WERI-Rb-1 (cell line): ENCODE measurements around the gene C10orf67.
"Not testable (repeated sequence)": the region's sequence is repeated elsewhere in the genome, so short reads cannot be mapped to it uniquely, and the experiment has no call there.

Experiments
- DNase-seq: peaks from one replicate; pipeline ENCODE4 v3.0.0-alpha.2; 2020
- H3K27ac ChIP-seq: fragments of 250-450 bp; sonication (Bioruptor Pico); 2 replicates; pipeline ENCODE4 v1.5.1; 2020; ENCODE audit warnings: mild to moderate bottlenecking, moderate library complexity
- H3K27me3 ChIP-seq: fragments of 250-450 bp; sonication (Bioruptor Pico); 2 replicates; pipeline ENCODE4 v1.5.1; 2021; ENCODE audit warnings: mild to moderate bottlenecking, low read depth, moderate library complexity; ENCODE audit not compliant: insufficient read depth, severe bottlenecking
- H3K36me3 ChIP-seq: fragments of 250-450 bp; sonication (Bioruptor Pico); 2 replicates; pipeline ENCODE4 v1.5.1; 2020; ENCODE audit warnings: mild to moderate bottlenecking, moderate library complexity
- H3K4me3 ChIP-seq: 2 replicates; pipeline ENCODE4 v1.5.1; 2011; ENCODE audit warnings: low read depth, mild to moderate bottlenecking, control low read depth, low read length
- H3K9me3 ChIP-seq: fragments of 250-450 bp; sonication (Bioruptor Pico); 2 replicates; pipeline ENCODE4 v1.5.1; 2021; ENCODE audit warnings: mild to moderate bottlenecking, moderate library complexity; ENCODE audit not compliant: severe bottlenecking
- CTCF ChIP-seq: IDR thresholded peaks from 2 replicates; pipeline ENCODE4 v1.5.1; 2011; ENCODE audit warnings: low read depth, mild to moderate bottlenecking, control low read depth, inconsistent platforms, low read length

Gene C10orf67

DNA sequence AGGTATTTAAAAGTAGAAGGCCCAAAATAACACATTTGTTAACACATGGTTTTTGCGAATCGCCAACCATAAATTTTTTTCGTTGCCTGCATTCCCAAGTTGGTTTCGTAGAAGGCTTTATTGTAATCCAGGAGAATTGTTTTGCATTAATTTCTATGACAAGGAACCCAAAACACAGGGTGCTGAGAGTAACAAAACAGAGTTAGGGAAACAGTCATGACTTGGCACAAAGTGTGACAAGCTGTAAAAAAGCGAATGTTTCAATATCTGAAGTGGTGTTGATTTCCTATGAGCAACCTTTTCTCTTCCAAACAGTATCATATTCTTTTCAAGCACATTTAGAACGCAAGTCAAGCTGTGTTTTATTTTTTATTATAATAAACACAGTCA is 63.6 kb downstream of the C10orf67 start:
- DNase-seq = no peak
- Histone ChIP-seq H3K36me3 (no peaks in the 10 kb centered on the region), H3K4me3 (no peak overlapping the region), H3K27ac (no peak overlapping the region), H3K9me3 (no peaks in the 10 kb centered on the region), H3K27me3 (no peaks in the 10 kb centered on the region)
- no peak for TF ChIP-seq CTCF

- H3K9me3 ChIP-seq = no peaks in the 10 kb centered on the region
- no peak overlapping the region for H3K4me3 ChIP-seq
- no peaks in the 10 kb centered on the region for H3K36me3 ChIP-seq
- H3K27me3 ChIP-seq = no peaks in the 10 kb centered on the region
- no peak for TF ChIP-seq CTCF
- H3K27ac ChIP-seq = no peak overlapping the region
- no peak for DNase-seq
Observed at GRCh38 chr10:23280419-23281043, 64.1 kb downstream of the C10orf67 start.

- H3K27me3 ChIP-seq = no peaks in the 10 kb centered on the region
- no peaks in the 10 kb centered on the region for H3K36me3 ChIP-seq
- H3K4me3 ChIP-seq = no peak overlapping the region
- DNase-seq = no peak
- H3K27ac ChIP-seq = no peak overlapping the region
- no peak for TF ChIP-seq CTCF
- no peaks in the 10 kb centered on the region for H3K9me3 ChIP-seq
Observed at GRCh38 chr10:23275355-23275754, 69.2 kb downstream of the C10orf67 start.

GRCh38 chr10:23274179-23274578 is 70.4 kb downstream of the C10orf67 start:
- not testable (repeated sequence) for DNase-seq, H3K36me3 ChIP-seq

DNA sequence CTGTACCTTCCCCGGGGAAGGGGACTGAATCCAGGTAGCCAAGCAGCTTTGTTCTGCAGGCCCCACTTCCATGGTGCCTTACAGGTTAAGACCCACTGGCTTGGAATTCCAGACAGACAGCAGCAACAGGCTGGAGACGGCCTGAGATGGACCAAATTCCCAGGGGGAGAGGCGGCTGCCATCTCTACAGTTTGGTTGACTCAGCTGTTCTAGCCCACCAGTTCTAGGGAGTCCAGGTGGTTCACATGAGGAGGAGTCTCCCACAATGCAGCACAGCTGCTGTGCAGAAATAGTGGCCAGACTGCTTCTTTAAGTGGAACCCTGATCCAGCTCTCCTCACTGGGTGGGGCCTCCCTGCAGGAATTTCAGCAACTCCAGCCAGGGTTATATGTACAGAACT is 74.1 kb downstream of the C10orf67 start:
- Histone ChIP-seq H3K27me3 (no peaks in the 10 kb centered on the region), H3K27ac (no peak overlapping the region), H3K9me3 (no peaks in the 10 kb centered on the region), H3K36me3 (no peaks in the 10 kb centered on the region), H3K4me3 (no peak overlapping the region)
- TF ChIP-seq CTCF = no peak
- no peak for DNase-seq

More at GRCh38 chr10:23274179-23274578, 70.4 kb downstream of the C10orf67 start:
- H3K4me3 ChIP-seq, H3K27me3 ChIP-seq, H3K9me3 ChIP-seq, H3K27ac ChIP-seq: not testable (repeated sequence)

- Histone ChIP-seq H3K4me3 (no peak overlapping the region), H3K27ac (no peak overlapping the region), H3K27me3 (no peaks in the 10 kb centered on the region), H3K36me3 (no peaks in the 10 kb centered on the region), H3K9me3 (no peaks in the 10 kb centered on the region)
- DNase-seq = no peak
- no peak for TF ChIP-seq CTCF
Observed at GRCh38 chr10:23263441-23264164, 81.0 kb downstream of the C10orf67 start.
